ENCODE measurements around the gene SCAF8. TPM values are rescaled to one million over a fixed set of nuclear protein-coding genes. Genes with fewer than 3 reads are reported as not detected.
"Not testable (repeated sequence)": the region's sequence is repeated elsewhere in the genome, so short reads cannot be mapped to it uniquely, and the experiment has no call there.

SCAF8 gene
- total RNA-seq, 2 donors from 2014 or later: 42.0 to 53.5 TPM

DNA sequence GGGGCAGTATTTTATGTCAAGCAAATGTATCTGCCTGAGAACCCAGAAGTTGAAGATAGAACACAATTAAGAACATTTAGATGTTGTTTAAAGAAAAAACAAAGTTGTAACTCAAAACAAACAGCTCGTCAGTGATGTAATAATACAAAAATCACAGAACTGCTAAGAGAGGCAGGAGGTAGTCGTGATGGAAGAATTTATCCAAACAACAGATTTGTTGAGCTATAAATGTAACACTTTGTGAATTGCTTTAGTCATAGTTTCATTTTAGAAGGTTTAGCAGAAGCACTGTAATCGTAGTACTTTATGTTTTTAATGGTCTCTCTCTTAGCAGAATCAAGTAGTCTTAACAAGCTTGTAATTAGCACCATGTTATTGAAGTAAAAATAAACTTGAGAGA, 73.6 kb downstream of the SCAF8 start:
- no peak for DNase-seq (ENCODE audit: low spot score)
- H3K27me3 ChIP-seq (replicated peaks; ENCODE audit: insufficient read depth): no peaks in the 10 kb centered on the region
- H3K4me1 ChIP-seq (replicated peaks): no peaks in the 10 kb centered on the region
- peaks cover 0 to 2% of the 10 kb centered on the region in 2 donors for H3K36me3 ChIP-seq
- TF ChIP-seq POLR2A (IDR thresholded peaks at IDR 0.05) (no peak), POLR2AphosphoS5 (IDR thresholded peaks at IDR 0.05) (no peak)
- TF ChIP-seq, protein P1, sequence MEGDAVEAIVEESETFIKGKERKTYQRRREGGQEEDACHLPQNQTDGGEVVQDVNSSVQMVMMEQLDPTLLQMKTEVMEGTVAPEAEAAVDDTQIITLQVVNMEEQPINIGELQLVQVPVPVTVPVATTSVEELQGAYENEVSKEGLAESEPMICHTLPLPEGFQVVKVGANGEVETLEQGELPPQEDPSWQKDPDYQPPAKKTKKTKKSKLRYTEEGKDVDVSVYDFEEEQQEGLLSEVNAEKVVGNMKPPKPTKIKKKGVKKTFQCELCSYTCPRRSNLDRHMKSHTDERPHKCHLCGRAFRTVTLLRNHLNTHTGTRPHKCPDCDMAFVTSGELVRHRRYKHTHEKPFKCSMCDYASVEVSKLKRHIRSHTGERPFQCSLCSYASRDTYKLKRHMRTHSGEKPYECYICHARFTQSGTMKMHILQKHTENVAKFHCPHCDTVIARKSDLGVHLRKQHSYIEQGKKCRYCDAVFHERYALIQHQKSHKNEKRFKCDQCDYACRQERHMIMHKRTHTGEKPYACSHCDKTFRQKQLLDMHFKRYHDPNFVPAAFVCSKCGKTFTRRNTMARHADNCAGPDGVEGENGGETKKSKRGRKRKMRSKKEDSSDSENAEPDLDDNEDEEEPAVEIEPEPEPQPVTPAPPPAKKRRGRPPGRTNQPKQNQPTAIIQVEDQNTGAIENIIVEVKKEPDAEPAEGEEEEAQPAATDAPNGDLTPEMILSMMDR (IDR thresholded peaks at IDR 0.05): no peak
- no peak overlapping the region for H3K4me3 ChIP-seq
- no peak overlapping the region for H3K27ac ChIP-seq
- 50% methylated on average over 3 of the region's 3 CpGs for WGBS
- intact Hi-C loops (cut with DNase I): loop anchor here (5.0 kb wide), 1 partner anchor 130 kb away; no protein-coding TSS in a partner anchor
- H3K9me3 ChIP-seq: no peaks in the 10 kb centered on the region

- H3K9me3 ChIP-seq; H3K36me3 ChIP-seq; H3K4me1 ChIP-seq (replicated peaks); DNase-seq (ENCODE audit: low spot score); H3K27me3 ChIP-seq (replicated peaks; ENCODE audit: insufficient read depth); H3K4me3 ChIP-seq; intact Hi-C loops (cut with DNase I); H3K27ac ChIP-seq: not testable (repeated sequence)
- WGBS: 91% methylated on average over 3 of the region's 3 CpGs
Measured at GRCh38 chr6:154811663-154812062, 78.4 kb downstream of the SCAF8 start.

DNA sequence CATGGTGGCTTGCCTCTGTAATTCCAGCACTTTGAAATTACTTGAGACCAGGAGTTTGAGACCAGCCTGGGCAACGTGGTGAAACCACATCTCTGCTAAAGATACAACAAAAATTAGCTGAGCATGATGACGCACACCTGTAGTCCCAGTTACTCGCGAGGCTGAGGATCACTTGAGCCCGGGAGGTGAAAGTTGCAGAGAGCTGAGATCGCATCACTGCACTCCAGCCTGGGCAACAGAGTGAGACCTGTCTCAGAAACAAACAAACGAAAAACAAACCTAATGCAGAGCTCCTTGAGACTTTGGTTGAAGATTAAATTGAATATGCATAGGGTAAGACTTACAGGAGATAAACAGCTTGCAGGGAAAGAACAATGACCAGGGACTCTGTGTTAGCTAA, 80.8 kb downstream of the SCAF8 start:
- DNase-seq (ENCODE audit: low spot score): no peak
- 89% methylated on average over 7 of the region's 7 CpGs for WGBS
- TF ChIP-seq POLR2A (IDR thresholded peaks at IDR 0.05) (no peak), POLR2AphosphoS5 (IDR thresholded peaks at IDR 0.05) (no peak)
- TF ChIP-seq, protein P1 (IDR thresholded peaks at IDR 0.05): no peak
- H3K36me3 ChIP-seq: no peaks in the 10 kb centered on the region
- intact Hi-C loops (cut with DNase I): no loop called here
- H3K9me3 ChIP-seq: no peaks in the 10 kb centered on the region
- no peaks in the 10 kb centered on the region for H3K4me1 ChIP-seq (replicated peaks)
- H3K4me3 ChIP-seq: no peak overlapping the region
- no peaks in the 10 kb centered on the region for H3K27me3 ChIP-seq (replicated peaks; ENCODE audit: insufficient read depth)
- H3K27ac ChIP-seq: no peak overlapping the region

- H3K4me1 ChIP-seq (replicated peaks): no peaks in the 10 kb centered on the region
- no peak for DNase-seq (ENCODE audit: low spot score)
- 71% methylated on average over 5 of the region's 5 CpGs for WGBS
- H3K9me3 ChIP-seq: no peaks in the 10 kb centered on the region
- no peaks in the 10 kb centered on the region for H3K36me3 ChIP-seq
- no peaks in the 10 kb centered on the region for H3K27me3 ChIP-seq (replicated peaks; ENCODE audit: insufficient read depth)
- TF ChIP-seq, protein P1 (IDR thresholded peaks at IDR 0.05): no peak
- TF ChIP-seq POLR2AphosphoS5 (IDR thresholded peaks at IDR 0.05) (no peak), POLR2A (IDR thresholded peaks at IDR 0.05) (no peak)
- H3K4me3 ChIP-seq: no peak overlapping the region
- intact Hi-C loops (cut with DNase I): no loop called here
- H3K27ac ChIP-seq: no peak overlapping the region
Measured at GRCh38 chr6:154815938-154816820, 83.0 kb downstream of the SCAF8 start.

- WGBS: 96% methylated on average over 1 of the region's 1 CpG
- DNase-seq (ENCODE audit: low spot score): no peak
- H3K36me3 ChIP-seq: no peaks in the 10 kb centered on the region
- H3K4me1 ChIP-seq (replicated peaks): no peaks in the 10 kb centered on the region
- intact Hi-C loops (cut with DNase I): no loop called here
- TF ChIP-seq POLR2A (IDR thresholded peaks at IDR 0.05) (no peak), POLR2AphosphoS5 (IDR thresholded peaks at IDR 0.05) (no peak)
- TF ChIP-seq, protein P1 (IDR thresholded peaks at IDR 0.05): no peak
- no peak overlapping the region for H3K27ac ChIP-seq
- H3K4me3 ChIP-seq: no peak overlapping the region
- no peaks in the 10 kb centered on the region for H3K9me3 ChIP-seq
- no peaks in the 10 kb centered on the region for H3K27me3 ChIP-seq (replicated peaks; ENCODE audit: insufficient read depth)
Measured at GRCh38 chr6:154821099-154821498, 87.9 kb downstream of the SCAF8 start.
